Measurements from ENCODE around the gene CAMK2A.

GRCh38 chr5:150192462-150192861 lies 97.1 kb downstream of the CAMK2A start:
- no peak for TF ChIP-seq REST (IDR thresholded peaks at IDR 0.05; ENCODE audit: insufficient replicate concordance, low read depth)
- no peak for TF ChIP-seq CTCF (IDR thresholded peaks at IDR 0.05; ENCODE audit: insufficient read depth, low read length)
- no peak for TF ChIP-seq POLR2AphosphoS5 (IDR thresholded peaks at IDR 0.05; ENCODE audit: low read depth)
- no peak for TF ChIP-seq GABPA (IDR thresholded peaks at IDR 0.05; ENCODE audit: low read depth)
